SK-N-SH (cell line): ENCODE data around the gene WDR48.

ENCODE experiments used
- CTCF ChIP-seq: fragments of 200-600 bp; sonication (generic); IDR thresholded peaks from 2 replicates; pipeline ENCODE4 v1.6.1; 2017; ENCODE audit warnings: antibody characterized with exemption, mild to moderate bottlenecking, moderate library complexity
- EP300 ChIP-seq, 2 experiments: IDR thresholded peaks; 2 replicates each; pipeline versions ENCODE4 v1.4.0 to v1.6.1; 2012; ENCODE audit warnings: borderline replicate concordance in 1 of 2, low read depth in 1 of 2, low read length in 1 of 2
- FOSL2 ChIP-seq: IDR thresholded peaks from 2 replicates; pipeline ENCODE4 v1.4.0; 2012; ENCODE audit warnings: low read depth, mild to moderate bottlenecking, moderate library complexity, borderline replicate concordance
- JUND ChIP-seq: IDR thresholded peaks from 2 replicates; pipeline ENCODE4 v1.4.0; 2012
- MAX ChIP-seq: IDR thresholded peaks from 2 replicates; pipeline ENCODE4 v1.4.0; 2012; ENCODE audit warnings: low read depth
- NFIC ChIP-seq: IDR thresholded peaks from 2 replicates; pipeline ENCODE4 v1.4.0; 2012; ENCODE audit warnings: borderline replicate concordance
- NRF1 ChIP-seq: IDR thresholded peaks from 2 replicates; pipeline ENCODE4 v1.6.1; 2012; ENCODE audit warnings: low read depth, mild to moderate bottlenecking, low read length
- POLR2AphosphoS5 ChIP-seq: IDR thresholded peaks from 2 replicates; pipeline ENCODE4 v1.6.1; 2012; ENCODE audit warnings: low read depth, low read length
- RCOR1 ChIP-seq: fragments of 150-350 bp; IDR thresholded peaks from 2 replicates; pipeline ENCODE4 v1.6.1; 2017; ENCODE audit warnings: antibody characterized with exemption, low read length
- REST ChIP-seq: IDR thresholded peaks from 2 replicates; pipeline ENCODE4 v1.6.1; 2012; ENCODE audit warnings: mild to moderate bottlenecking, low read depth, low read length, moderate library complexity
- RFX5 ChIP-seq: IDR thresholded peaks from 2 replicates; pipeline ENCODE4 v1.6.1; 2012; ENCODE audit warnings: mild to moderate bottlenecking, improper control_type of control experiment, low read length
- SIN3A ChIP-seq: IDR thresholded peaks from 2 replicates; pipeline ENCODE4 v1.6.1; 2012; ENCODE audit warnings: low read depth, mild to moderate bottlenecking, low read length, moderate library complexity, borderline replicate concordance
- SMC3 ChIP-seq: IDR thresholded peaks from 2 replicates; pipeline ENCODE4 v1.6.1; 2012; ENCODE audit warnings: low read depth, low read length, improper control_type of control experiment
- TAF1 ChIP-seq: IDR thresholded peaks from 2 replicates; pipeline ENCODE4 v1.6.1; 2012; ENCODE audit warnings: low read depth, mild to moderate bottlenecking, low read length, moderate library complexity, borderline replicate concordance

GRCh38 chr3:39107388-39108199 is 55.8 kb downstream of the WDR48 start, which contains the start of the genes GORASP1 and TTC21A:
- TF ChIP-seq CTCF: no peak
- peak; percentile 41; the same call in 1 of the 2 replicates for TF ChIP-seq TAF1
- TF ChIP-seq MAX: peak; percentile 33; the same call in 1 of the 2 replicates
- peak; percentile 48; the same call in 1 of the 2 replicates for TF ChIP-seq POLR2AphosphoS5
- TF ChIP-seq SMC3: no peak
- TF ChIP-seq NFIC: 0 out of 2 replicates have a peak, but pooled peaks have one; percentile 11
- peak; percentile 84; the same call in 1 of the 2 replicates for TF ChIP-seq SIN3A
- TF ChIP-seq REST: no peak; the same call in 1 of the 2 replicates
- TF ChIP-seq RCOR1: no peak
- TF ChIP-seq FOSL2: no peak
- TF ChIP-seq RFX5: no peak
- TF ChIP-seq EP300 (IDR thresholded peaks at IDR 0.05; ENCODE audit: borderline replicate concordance in 1 of 2, low read depth in 1 of 2, low read length in 1 of 2): peak in 1 of 2 experiments; percentile 7; a peak in 1 of 4 replicates
- TF ChIP-seq JUND: no peak
- no peak for TF ChIP-seq NRF1
